PC-3 (cell line): ENCODE data around the gene SFXN3. TPM values are rescaled to one million over a fixed set of nuclear protein-coding genes. Genes with fewer than 3 reads are reported as not detected.

Experiments used
- ATAC-seq: fragments of 200-7000 bp; cut with Tn5 transposase; 2 replicates; pipeline ENCODE4 v1.9.1; 2020; ENCODE audit warnings: mild to moderate bottlenecking, moderate library complexity
- BruUV-seq: library from RNA; stranded (reverse); fragments of 400-500 nt; replicated peaks from 2 replicates; lab custom pipeline; 2021; lab: Mats Ljungman, UMichigan
- CTCF ChIA-PET: fragments of 300-600 bp; sonication (Branson Sonifier 250); formaldehyde crosslinking; loops from one replicate; lab custom pipeline; 2022; ENCODE audit warnings: antibody characterized with exemption; lab: Charles Lee
- POLR2A ChIA-PET: fragments of 300-600 bp; sonication (Branson Sonifier 250); formaldehyde crosslinking; loops from one replicate; lab custom pipeline; 2022; ENCODE audit warnings: antibody characterized with exemption; ENCODE audit not compliant: unreplicated experiment; lab: Charles Lee
- DNase-seq: peaks from one replicate; pipeline ENCODE4 v3.0.0-alpha.2; 2015
- H2AFZ ChIP-seq: fragments of 300-600 bp; sonication (generic); 2 replicates; pipeline ENCODE4 v1.6.0; 2016; ENCODE audit warnings: antibody characterized with exemption, low read length
- H3F3A ChIP-seq: fragments of 300-600 bp; sonication (generic); one replicate; pipeline ENCODE4 v1.6.0; 2017; ENCODE audit warnings: antibody characterized with exemption, low read length, control low read depth, mild to moderate bottlenecking; ENCODE audit not compliant: unreplicated experiment
- H3K27ac ChIP-seq: fragments of 300-600 bp; sonication (generic); 2 replicates; pipeline ENCODE4 v1.5.1; 2016; ENCODE audit warnings: mild to moderate bottlenecking, low read length
- H3K27me3 ChIP-seq: fragments of 300-600 bp; sonication (generic); 2 replicates; pipeline ENCODE4 v1.6.1; 2016; ENCODE audit warnings: low read length, mixed read lengths
- H3K36me3 ChIP-seq: fragments of 300-600 bp; sonication (generic); 2 replicates; pipeline ENCODE4 v1.6.1; 2016; ENCODE audit warnings: low read depth, mixed run types, low read length, mixed read lengths
- H3K4me1 ChIP-seq: fragments of 300-600 bp; sonication (generic); 2 replicates; pipeline ENCODE4 v1.5.1; 2016; ENCODE audit warnings: low read length; ENCODE audit not compliant: insufficient read depth
- H3K4me2 ChIP-seq: fragments of 300-600 bp; sonication (generic); 2 replicates; pipeline ENCODE4 v1.6.0; 2016; ENCODE audit warnings: low read length
- H3K4me3 ChIP-seq: fragments of 300-600 bp; sonication (generic); 2 replicates; pipeline ENCODE4 v1.5.1; 2016; ENCODE audit warnings: mild to moderate bottlenecking, low read length, mixed read lengths
- H3K79me2 ChIP-seq: fragments of 300-600 bp; sonication (generic); 2 replicates; pipeline ENCODE4 v1.6.1; 2017; ENCODE audit warnings: low read length, mixed read lengths
- H3K9ac ChIP-seq: fragments of 300-600 bp; sonication (generic); 2 replicates; pipeline ENCODE4 v1.6.0; 2016; ENCODE audit warnings: mild to moderate bottlenecking, low read length
- H3K9me2 ChIP-seq: fragments of 300-600 bp; sonication (generic); replicated peaks from 2 replicates; pipeline ENCODE4 v1.6.1; 2016; ENCODE audit warnings: mixed run types, low read length, mixed read lengths
- H3K9me3 ChIP-seq: fragments of 300-600 bp; sonication (generic); 2 replicates; pipeline ENCODE4 v1.6.1; 2016; ENCODE audit warnings: low read length, mixed read lengths
- H4K20me1 ChIP-seq: fragments of 300-600 bp; sonication (generic); 2 replicates; pipeline ENCODE4 v1.6.1; 2016; ENCODE audit warnings: low read length, mixed read lengths
- CTCF ChIP-seq: fragments of 300-600 bp; sonication (generic); conservative IDR thresholded peaks from 2 replicates; pipeline ENCODE4 v1.5.1; 2017; ENCODE audit warnings: antibody characterized with exemption, low read depth, mild to moderate bottlenecking, low read length
- EZH2 ChIP-seq: fragments of 300-600 bp; sonication (generic); IDR thresholded peaks from one replicate; pipeline ENCODE4 v1.6.1; 2017; ENCODE audit warnings: antibody characterized with exemption, mild to moderate bottlenecking, low read length; ENCODE audit not compliant: unreplicated experiment
- EZH2phosphoT487 ChIP-seq: fragments of 300-600 bp; sonication (generic); IDR thresholded peaks from 2 replicates; pipeline ENCODE4 v1.6.1; 2018; ENCODE audit warnings: mild to moderate bottlenecking, antibody characterized with exemption, low read length, borderline replicate concordance
- intact Hi-C: fragments of 100-400 bp; cut with micrococcal nuclease; formaldehyde crosslinking; loops from 2 replicates; pipeline ENCODE4 v1.9.0; 2023
- total RNA-seq: library from RNA; depleted of rRNA; stranded (reverse); fragments of >200 nt; gene quantifications from 2 replicates; pipeline ENCODE4 v1.2.3, GENCODE V29; 2014

SFXN3 gene
- total RNA-seq, 1 experiment from 2014 or later, result 46.7 TPM

- intact Hi-C loops, result loop anchor here (5.0 kb wide), 1 partner anchor 99 kb away; no protein-coding TSS in a partner anchor
- Histone ChIP-seq H2AFZ (peak overlapping the region; percentile 80), H3K79me2 (no peaks in the 10 kb centered on the region), H3K27ac (peak overlapping the region; percentile 62), H3K4me3 (peak overlapping the region; percentile 62), H3K9me3 (no peaks in the 10 kb centered on the region), H3K9me2 (no peaks in the 10 kb centered on the region), H3K36me3 (peaks cover under 1% of the 10 kb centered on the region; the same call in 1 of the 2 replicates), H3F3A (no peaks in the 10 kb centered on the region), H3K4me1 (peaks cover 16% of the 10 kb centered on the region), H3K9ac (peak overlapping the region; percentile 75), H3K27me3 (no peaks in the 10 kb centered on the region), H3K4me2 (peak overlapping the region; percentile 85), H4K20me1 (no peaks in the 10 kb centered on the region)
- ATAC-seq, result peak; percentile 95
- no peak for TF ChIP-seq CTCF
- no peak for TF ChIP-seq EZH2phosphoT487
- TF ChIP-seq EZH2, result no peak
- POLR2A ChIA-PET, result interaction anchor here (0.6 to 0.8 kb wide), 6 partner anchors 9 to 340 kb away, joined by 3 to 11 read pairs (median 5); no protein-coding TSS in a partner anchor
- CTCF ChIA-PET, result interaction anchor here (0.5 to 1.8 kb wide), 8 partner anchors 7 to 73 kb away, joined by 3 to 7 read pairs (median 5); partner anchors contain the start of gene KAZALD1
- peak; percentile 95 for DNase-seq
- BruUV-seq, result TSS peak; percentile 89
Observed at GRCh38 chr10:101042667-101043362, 11.8 kb downstream of the SFXN3 start.

- POLR2A ChIA-PET, result interaction anchor here (0.6 to 0.8 kb wide), 3 partner anchors 18 to 339 kb away, joined by 3 to 11 read pairs (median 4); no protein-coding TSS in a partner anchor
- H3K27me3 ChIP-seq, result no peaks in the 10 kb centered on the region
- H3K9ac ChIP-seq, result peak overlapping the region; percentile 75
- CTCF ChIA-PET, result interaction anchor here (0.6 to 1.8 kb wide), 7 partner anchors 9 to 58 kb away, joined by 3 to 7 read pairs (median 4); partner anchors contain the start of gene KAZALD1
- no peaks in the 10 kb centered on the region for H4K20me1 ChIP-seq
- peak overlapping the region; percentile 80 for H2AFZ ChIP-seq
- peaks cover 16% of the 10 kb centered on the region for H3K4me1 ChIP-seq
- peak overlapping the region; percentile 62 for H3K4me3 ChIP-seq
- peak overlapping the region; percentile 62 for H3K27ac ChIP-seq
- intact Hi-C loops, result loop anchor here (5.0 kb wide), 1 partner anchor 99 kb away; no protein-coding TSS in a partner anchor
- no peaks in the 10 kb centered on the region for H3K36me3 ChIP-seq
- H3K9me3 ChIP-seq, result no peaks in the 10 kb centered on the region
- H3K79me2 ChIP-seq, result no peaks in the 10 kb centered on the region
- H3K9me2 ChIP-seq, result no peaks in the 10 kb centered on the region
- ATAC-seq, result peak; percentile 2; the same call in 1 of the 2 replicates
- H3K4me2 ChIP-seq, result peak overlapping the region; percentile 85
- DNase-seq, result no peak
- TF ChIP-seq EZH2phosphoT487 (no peak), CTCF (no peak), EZH2 (no peak)
- no peaks in the 10 kb centered on the region for H3F3A ChIP-seq
- no TSS peak for BruUV-seq
Observed at GRCh38 chr10:101043363-101043707, 12.3 kb downstream of the SFXN3 start.
